Measurements from ENCODE around the gene KIRREL1.
"Not testable (repeated sequence)": the region's sequence is repeated elsewhere in the genome, so short reads cannot be mapped to it uniquely, and the experiment has no call there.

Gene KIRREL1

DNA sequence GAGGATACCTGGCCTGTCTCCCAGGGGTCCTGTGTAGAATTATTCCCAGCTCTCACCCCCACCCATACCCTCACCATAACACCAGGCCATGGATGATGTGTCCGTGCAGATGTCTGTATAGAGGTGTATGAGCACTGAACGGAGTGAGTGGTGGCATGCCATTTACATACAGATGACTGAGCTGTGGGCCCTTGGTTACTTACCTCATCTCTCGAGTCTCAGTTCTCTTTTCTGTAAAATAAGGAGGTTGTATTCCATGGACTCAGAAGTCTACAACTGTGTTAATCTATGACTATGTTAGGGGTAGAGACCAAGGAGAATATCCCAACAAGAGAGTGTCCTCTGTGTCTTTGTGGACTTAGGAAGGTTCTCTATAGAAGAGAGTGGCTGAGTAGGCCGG lies 121.7 kb downstream of the KIRREL1 start:
- Histone ChIP-seq H3K4me3 (ENCODE audit: low read length) (no peak overlapping the region), H3K36me3 (ENCODE audit: control insufficient read depth, insufficient read depth, low read length) (no peaks in the 10 kb centered on the region), H3K27ac (ENCODE audit: low read depth, low read length) (no peak overlapping the region), H3K9ac (ENCODE audit: low read length) (no peak overlapping the region), H3K4me1 (ENCODE audit: control insufficient read depth, insufficient read depth, low read length) (no peaks in the 10 kb centered on the region), H3K27me3 (ENCODE audit: control insufficient read depth, insufficient read depth, low read length) (peaks cover 4% of the 10 kb centered on the region)

- Histone ChIP-seq H3K9ac (ENCODE audit: low read length) (no peak overlapping the region), H3K36me3 (ENCODE audit: control insufficient read depth, insufficient read depth, low read length) (no peaks in the 10 kb centered on the region), H3K27me3 (ENCODE audit: control insufficient read depth, insufficient read depth, low read length) (peaks cover 4% of the 10 kb centered on the region), H3K4me3 (ENCODE audit: low read length) (no peak overlapping the region), H3K27ac (ENCODE audit: low read depth, low read length) (no peak overlapping the region), H3K4me1 (ENCODE audit: control insufficient read depth, insufficient read depth, low read length) (no peaks in the 10 kb centered on the region)
Measured at GRCh38 chr1:158116311-158117167, 123.1 kb downstream of the KIRREL1 start.

GRCh38 chr1:158117854-158118704 lies 124.6 kb downstream of the KIRREL1 start:
- peak overlapping the region; percentile 21 for H3K4me3 ChIP-seq (ENCODE audit: low read length)

DNA sequence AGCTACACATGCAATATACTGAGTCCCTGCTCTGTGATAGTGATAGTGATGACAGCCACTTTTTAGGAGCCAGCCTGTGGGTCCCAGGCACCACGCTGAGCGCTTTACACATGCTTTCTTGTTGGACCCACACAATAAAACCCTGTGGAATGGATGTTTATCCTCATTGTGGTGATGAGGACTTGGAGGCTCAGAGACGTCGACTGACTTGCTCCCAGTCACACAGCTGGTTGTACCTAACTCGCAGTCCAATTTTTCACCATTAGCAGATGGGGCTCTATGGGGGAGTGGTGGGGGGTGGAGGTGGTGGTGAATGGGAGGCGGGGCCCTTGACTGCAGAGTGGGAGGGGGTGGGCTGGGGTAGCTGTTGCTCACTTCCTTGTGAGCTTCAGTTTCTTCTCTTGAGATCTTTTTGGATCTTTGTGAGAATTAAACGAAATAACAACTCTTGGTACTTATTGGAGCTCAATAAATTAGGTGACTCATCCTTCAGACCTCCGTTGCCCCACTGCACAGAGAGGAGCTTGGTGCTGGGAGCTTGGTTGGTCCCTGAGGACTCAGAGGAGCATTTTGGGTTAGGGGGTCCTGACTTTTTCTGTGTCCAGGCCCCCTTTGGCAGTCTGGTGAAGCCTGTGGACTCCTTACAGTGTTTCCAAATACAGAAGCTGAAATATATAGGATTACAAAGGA lies 125.4 kb downstream of the KIRREL1 start:
- no peak overlapping the region for H3K9ac ChIP-seq (ENCODE audit: low read length)
- peak overlapping the region; percentile 44 for H3K27ac ChIP-seq (ENCODE audit: low read depth, low read length)
- H3K4me3 ChIP-seq (ENCODE audit: low read length) = no peak overlapping the region
- no peaks in the 10 kb centered on the region for H3K4me1 ChIP-seq (ENCODE audit: control insufficient read depth, insufficient read depth, low read length)
- no peaks in the 10 kb centered on the region for H3K36me3 ChIP-seq (ENCODE audit: control insufficient read depth, insufficient read depth, low read length)
- H3K27me3 ChIP-seq (ENCODE audit: control insufficient read depth, insufficient read depth, low read length) = peaks cover 4% of the 10 kb centered on the region

More at GRCh38 chr1:158117854-158118704, 124.6 kb downstream of the KIRREL1 start:
- Histone ChIP-seq H3K9ac (ENCODE audit: low read length) (no peak overlapping the region), H3K4me1 (ENCODE audit: control insufficient read depth, insufficient read depth, low read length) (no peaks in the 10 kb centered on the region), H3K27me3 (ENCODE audit: control insufficient read depth, insufficient read depth, low read length) (peaks cover 4% of the 10 kb centered on the region), H3K27ac (ENCODE audit: low read depth, low read length) (peak overlapping the region; percentile 44), H3K36me3 (ENCODE audit: control insufficient read depth, insufficient read depth, low read length) (no peaks in the 10 kb centered on the region)

GRCh38 chr1:158119976-158120653 lies 126.7 kb downstream of the KIRREL1 start:
- Histone ChIP-seq H3K9ac (ENCODE audit: low read length) (no peak overlapping the region), H3K4me1 (ENCODE audit: control insufficient read depth, insufficient read depth, low read length) (no peaks in the 10 kb centered on the region), H3K27me3 (ENCODE audit: control insufficient read depth, insufficient read depth, low read length) (peaks cover 4% of the 10 kb centered on the region), H3K4me3 (ENCODE audit: low read length) (no peak overlapping the region), H3K36me3 (ENCODE audit: control insufficient read depth, insufficient read depth, low read length) (no peaks in the 10 kb centered on the region), H3K27ac (ENCODE audit: low read depth, low read length) (no peak overlapping the region)

- Histone ChIP-seq H3K36me3 (ENCODE audit: control insufficient read depth, insufficient read depth, low read length) (no peaks in the 10 kb centered on the region), H3K4me1 (ENCODE audit: control insufficient read depth, insufficient read depth, low read length) (no peaks in the 10 kb centered on the region), H3K27me3 (ENCODE audit: control insufficient read depth, insufficient read depth, low read length) (peaks cover 4% of the 10 kb centered on the region), H3K9ac (ENCODE audit: low read length) (no peak overlapping the region), H3K27ac (ENCODE audit: low read depth, low read length) (no peak overlapping the region), H3K4me3 (ENCODE audit: low read length) (no peak overlapping the region)
Measured at GRCh38 chr1:158121604-158122254, 128.3 kb downstream of the KIRREL1 start.

- Histone ChIP-seq H3K4me1 (ENCODE audit: control insufficient read depth, insufficient read depth, low read length) (no peaks in the 10 kb centered on the region), H3K27me3 (ENCODE audit: control insufficient read depth, insufficient read depth, low read length) (peaks cover 4% of the 10 kb centered on the region), H3K27ac (ENCODE audit: low read depth, low read length) (no peak overlapping the region), H3K36me3 (ENCODE audit: control insufficient read depth, insufficient read depth, low read length) (no peaks in the 10 kb centered on the region), H3K4me3 (ENCODE audit: low read length) (no peak overlapping the region), H3K9ac (ENCODE audit: low read length) (no peak overlapping the region)
Measured at GRCh38 chr1:158122833-158123388, 129.5 kb downstream of the KIRREL1 start.

GRCh38 chr1:158124034-158124433 lies 130.6 kb downstream of the KIRREL1 start:
- Histone ChIP-seq H3K27me3 (ENCODE audit: control insufficient read depth, insufficient read depth, low read length) (peaks cover 4% of the 10 kb centered on the region), H3K4me1 (ENCODE audit: control insufficient read depth, insufficient read depth, low read length) (no peaks in the 10 kb centered on the region), H3K9ac (ENCODE audit: low read length) (no peak overlapping the region), H3K4me3 (ENCODE audit: low read length) (no peak overlapping the region), H3K36me3 (ENCODE audit: control insufficient read depth, insufficient read depth, low read length) (no peaks in the 10 kb centered on the region), H3K27ac (ENCODE audit: low read depth, low read length) (no peak overlapping the region)

GRCh38 chr1:158124999-158125398 lies 131.6 kb downstream of the KIRREL1 start:
- Histone ChIP-seq H3K4me3 (ENCODE audit: low read length) (no peak overlapping the region), H3K4me1 (ENCODE audit: control insufficient read depth, insufficient read depth, low read length) (no peaks in the 10 kb centered on the region), H3K27me3 (ENCODE audit: control insufficient read depth, insufficient read depth, low read length) (peaks cover under 1% of the 10 kb centered on the region), H3K9ac (ENCODE audit: low read length) (no peak overlapping the region), H3K36me3 (ENCODE audit: control insufficient read depth, insufficient read depth, low read length) (no peaks in the 10 kb centered on the region), H3K27ac (ENCODE audit: low read depth, low read length) (no peak overlapping the region)

DNA sequence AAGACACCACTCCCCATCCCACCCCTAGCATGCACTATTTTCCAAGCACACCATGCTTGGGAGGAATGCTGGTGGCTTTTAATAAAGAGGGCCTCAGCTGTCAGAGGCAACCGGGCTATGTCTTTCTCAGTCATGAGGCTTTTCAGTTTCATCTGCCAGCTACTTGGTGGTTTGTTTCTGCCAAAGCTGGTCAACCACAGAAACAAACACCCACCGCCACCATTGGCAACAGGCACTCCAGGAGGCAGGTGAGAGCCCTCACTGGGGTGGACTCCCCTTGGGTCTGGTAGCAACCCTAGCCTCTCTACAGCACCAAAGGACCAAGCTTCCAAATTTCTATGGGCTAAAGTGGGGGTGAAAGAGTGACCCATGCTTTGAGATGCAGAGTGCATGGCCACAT lies 133.0 kb downstream of the KIRREL1 start:
- Histone ChIP-seq H3K36me3 (ENCODE audit: control insufficient read depth, insufficient read depth, low read length) (no peaks in the 10 kb centered on the region), H3K4me1 (ENCODE audit: control insufficient read depth, insufficient read depth, low read length) (no peaks in the 10 kb centered on the region), H3K27ac (ENCODE audit: low read depth, low read length) (no peak overlapping the region), H3K4me3 (ENCODE audit: low read length) (no peak overlapping the region), H3K27me3 (ENCODE audit: control insufficient read depth, insufficient read depth, low read length) (no peaks in the 10 kb centered on the region), H3K9ac (ENCODE audit: low read length) (no peak overlapping the region)

DNA sequence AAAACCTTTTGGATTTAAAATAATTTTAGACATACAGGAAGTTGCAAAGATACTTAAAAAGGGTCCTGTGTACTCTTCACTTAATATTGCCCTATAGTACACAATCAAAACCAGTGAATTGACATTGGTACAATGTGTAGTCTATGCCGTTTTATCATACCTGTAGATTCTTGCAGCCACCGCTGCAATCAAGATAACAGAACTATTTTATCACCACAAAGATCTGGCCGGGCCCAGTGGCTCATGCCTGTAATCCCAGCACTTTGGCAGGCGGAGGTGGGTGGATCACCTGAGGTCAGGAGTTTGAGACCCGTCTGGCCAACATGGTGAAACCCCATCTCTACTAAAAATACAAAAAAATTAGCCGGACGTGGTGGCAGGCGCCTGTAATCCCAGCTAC lies 135.1 kb downstream of the KIRREL1 start:
- H3K27ac ChIP-seq (ENCODE audit: low read depth, low read length); H3K4me1 ChIP-seq (ENCODE audit: control insufficient read depth, insufficient read depth, low read length); H3K27me3 ChIP-seq (ENCODE audit: control insufficient read depth, insufficient read depth, low read length); H3K9ac ChIP-seq (ENCODE audit: low read length); H3K4me3 ChIP-seq (ENCODE audit: low read length); H3K36me3 ChIP-seq (ENCODE audit: control insufficient read depth, insufficient read depth, low read length): not testable (repeated sequence)
